ENCODE results near the gene RASGRF2.

Gene RASGRF2

DNA sequence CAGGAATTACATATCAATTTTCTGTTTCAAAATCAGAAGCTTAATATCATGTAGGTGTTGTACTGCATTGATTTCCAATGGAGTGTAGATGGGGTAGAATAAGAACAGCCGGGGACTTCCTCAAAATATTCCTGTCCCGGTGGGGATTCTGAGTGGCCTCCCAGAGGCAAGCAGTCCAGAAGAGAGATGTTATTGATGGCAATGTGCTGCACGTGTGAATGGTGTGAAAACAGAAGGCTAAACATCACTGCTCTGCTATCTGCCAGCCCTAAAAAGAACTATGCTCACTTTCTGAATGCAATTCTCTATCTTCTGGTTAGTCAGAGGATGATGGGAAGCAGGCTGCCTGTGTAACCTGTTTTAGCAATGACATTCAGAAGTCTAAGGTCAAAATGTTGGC, 181.9 kb downstream of the RASGRF2 start:
- no peak for DNase-seq

DNA sequence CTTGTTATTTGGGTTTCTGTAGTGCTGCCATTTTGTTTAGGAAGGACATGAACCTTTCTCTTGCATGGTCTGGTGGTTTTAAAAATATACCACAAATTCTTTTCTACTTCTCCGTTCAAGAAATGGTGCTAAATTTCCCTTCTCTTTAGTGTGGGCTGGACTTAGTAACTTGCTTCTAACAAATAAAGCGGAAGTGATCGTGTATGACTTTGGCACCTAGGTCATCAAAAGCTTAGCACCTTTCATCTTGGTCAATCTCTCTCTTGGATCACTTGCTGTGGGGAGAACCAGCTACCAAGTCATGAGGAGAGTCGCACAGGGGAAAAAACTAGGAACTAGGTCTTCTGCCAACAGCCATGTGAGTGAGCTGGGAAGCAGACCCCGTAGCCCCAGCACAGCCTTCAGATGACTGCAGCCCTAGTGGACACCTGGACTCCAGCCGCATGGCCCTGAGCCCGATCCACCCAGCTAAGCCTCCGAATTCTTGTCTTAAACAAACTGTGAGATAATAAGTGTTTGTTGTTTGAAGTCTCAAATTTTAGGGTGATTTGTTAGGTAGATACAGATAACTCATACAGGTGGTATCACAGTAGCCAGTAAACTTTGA, 185.3 kb downstream of the RASGRF2 start:
- DNase-seq = no peak

DNA sequence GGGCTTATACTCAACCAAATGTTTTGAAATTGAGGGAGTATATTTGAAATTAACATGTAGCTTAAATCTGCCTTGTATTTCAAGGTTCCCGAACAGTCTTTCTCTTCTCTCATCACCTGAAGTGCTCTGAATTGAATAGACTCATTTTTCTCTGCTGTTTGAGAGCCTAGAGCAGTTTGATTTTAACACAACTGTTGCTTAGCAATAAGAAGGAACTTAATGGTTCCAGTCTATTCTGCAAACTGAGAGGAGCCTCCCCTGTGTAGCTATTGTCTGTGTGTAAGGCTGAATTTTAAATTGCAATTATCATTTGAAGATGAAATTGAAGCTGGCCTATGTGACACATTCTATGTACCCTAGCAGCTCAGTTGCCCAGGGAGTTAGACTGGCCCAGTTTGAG, 185.9 kb downstream of the RASGRF2 start:
- peak; percentile 30 for DNase-seq

DNA sequence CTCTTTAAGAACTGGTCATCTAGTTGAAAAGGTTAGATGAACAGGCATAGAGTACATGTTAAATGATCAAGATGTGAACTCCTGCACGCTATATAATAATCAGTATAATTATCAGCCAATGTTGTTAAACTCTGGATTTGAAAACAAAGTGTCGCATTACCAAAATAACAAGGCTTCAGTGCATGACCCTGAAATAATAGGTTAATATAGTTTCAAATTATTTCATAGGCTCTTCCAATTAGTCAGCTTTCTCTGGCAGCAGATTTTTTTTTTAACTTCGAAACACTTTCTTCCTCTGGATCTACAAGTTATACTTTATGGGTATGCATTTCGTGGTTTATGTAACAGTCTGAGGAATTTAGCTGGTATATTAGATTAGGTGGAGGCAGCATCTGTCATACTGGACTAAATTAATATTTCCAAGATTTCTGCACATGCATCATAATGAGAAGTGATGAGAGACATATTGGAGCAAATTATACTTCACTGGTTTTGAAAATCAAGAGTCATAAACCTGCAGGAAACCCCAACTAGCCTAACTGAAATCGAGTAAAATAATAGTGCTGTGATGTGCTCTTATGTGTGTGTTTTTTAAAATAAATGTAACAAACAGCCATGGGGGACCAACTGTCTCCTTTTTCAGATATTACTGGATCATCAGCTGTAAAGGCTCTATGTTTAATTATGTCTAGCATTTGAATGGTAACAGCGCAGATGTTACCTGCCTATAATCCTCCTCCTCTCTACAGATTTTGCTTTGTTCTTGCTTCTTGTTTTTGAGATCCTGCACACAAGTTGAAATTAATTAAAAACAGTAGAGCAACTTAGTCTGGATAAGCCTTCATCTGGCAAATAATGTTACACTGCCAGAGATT, 187.1 kb downstream of the RASGRF2 start:
- DNase-seq = peak; percentile 6

DNA sequence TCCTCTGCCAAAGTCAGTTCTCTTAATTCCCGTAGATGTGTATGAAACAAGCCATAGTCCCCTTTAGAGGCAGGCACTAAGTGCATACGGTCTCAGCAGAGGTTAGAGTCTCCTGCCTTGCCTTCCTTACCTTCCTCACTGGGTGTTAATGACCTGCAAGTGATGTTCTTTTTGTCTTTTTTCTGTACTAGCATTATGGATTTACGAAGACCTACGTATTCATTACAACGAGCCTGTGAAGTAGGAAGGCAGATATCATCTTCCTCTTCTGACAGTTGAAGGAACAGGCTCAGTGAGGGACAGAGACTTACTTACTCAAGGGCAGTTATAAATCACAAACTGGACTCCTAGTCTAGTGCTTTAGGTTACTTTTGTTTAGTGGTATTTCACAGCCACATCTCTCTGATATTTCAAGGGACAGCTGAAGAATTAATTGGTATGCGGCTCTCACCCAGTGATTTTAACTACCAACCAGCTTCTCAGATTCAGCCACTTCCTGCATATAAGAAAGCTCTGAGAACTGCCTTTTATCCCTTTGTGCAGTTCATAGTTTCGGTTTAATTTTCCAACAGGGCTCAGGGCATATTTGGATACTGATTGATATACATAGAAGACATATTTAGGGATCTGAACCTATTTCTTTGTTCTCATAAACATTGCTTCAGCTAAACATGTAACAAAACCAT, 187.9 kb downstream of the RASGRF2 start:
- DNase-seq = peak; percentile 14

DNA sequence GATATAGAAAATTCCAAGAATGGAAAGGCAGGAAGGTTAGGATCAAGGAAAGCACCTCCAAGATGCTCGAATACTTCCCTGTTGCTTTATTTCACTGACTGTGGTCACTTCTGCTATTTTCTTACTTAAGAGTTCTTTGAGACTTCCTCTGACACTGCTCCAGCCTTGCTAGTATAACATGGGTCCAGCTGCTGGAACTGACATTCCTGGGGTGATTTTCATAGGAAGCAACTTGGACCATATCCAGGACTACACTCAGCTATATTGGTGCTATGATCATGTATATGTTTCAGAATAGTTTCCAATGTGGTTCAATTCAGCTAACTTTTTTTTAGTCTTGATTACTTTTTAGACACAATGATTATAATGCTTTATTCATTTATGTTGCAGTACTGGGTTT, 191.4 kb downstream of the RASGRF2 start:
- DNase-seq = no peak

DNA sequence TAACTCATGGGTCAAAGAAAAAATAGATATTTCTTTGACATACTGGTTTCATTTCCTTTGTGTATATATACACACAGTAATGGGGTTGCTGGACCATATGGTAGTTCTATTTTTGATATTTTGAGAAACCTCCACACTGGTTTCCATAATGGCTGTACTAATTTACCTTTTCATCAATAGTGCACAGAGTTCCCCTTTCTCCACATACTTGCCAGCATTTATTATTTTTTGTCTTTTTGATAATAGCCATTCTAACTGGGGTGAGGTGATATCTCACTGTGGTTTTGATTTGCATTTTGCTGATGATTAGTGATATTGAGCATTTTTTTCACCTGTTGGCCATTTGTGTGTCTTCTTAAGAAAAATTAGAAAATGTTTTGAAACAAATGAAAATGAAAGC, 194.6 kb downstream of the RASGRF2 start:
- DNase-seq = no peak

DNA sequence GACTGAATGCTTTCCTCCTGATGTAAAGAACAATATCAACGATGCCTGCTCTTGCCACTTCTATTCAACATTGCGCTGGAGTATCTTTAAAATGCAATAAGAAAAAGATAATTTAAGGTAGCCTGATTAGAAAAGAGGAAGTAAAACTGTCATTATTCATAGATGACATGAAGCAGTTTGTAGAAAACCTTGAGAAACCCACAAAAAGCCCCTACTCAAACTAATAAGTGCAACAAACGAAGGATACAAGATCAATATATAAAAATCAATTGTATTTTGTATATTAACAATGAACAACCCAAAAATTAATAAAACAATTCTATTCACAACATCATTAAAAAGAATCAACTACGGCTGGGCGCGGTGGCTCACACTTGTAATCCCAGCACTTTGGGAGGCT, 196.6 kb downstream of the RASGRF2 start:
- no peak for DNase-seq

DNA sequence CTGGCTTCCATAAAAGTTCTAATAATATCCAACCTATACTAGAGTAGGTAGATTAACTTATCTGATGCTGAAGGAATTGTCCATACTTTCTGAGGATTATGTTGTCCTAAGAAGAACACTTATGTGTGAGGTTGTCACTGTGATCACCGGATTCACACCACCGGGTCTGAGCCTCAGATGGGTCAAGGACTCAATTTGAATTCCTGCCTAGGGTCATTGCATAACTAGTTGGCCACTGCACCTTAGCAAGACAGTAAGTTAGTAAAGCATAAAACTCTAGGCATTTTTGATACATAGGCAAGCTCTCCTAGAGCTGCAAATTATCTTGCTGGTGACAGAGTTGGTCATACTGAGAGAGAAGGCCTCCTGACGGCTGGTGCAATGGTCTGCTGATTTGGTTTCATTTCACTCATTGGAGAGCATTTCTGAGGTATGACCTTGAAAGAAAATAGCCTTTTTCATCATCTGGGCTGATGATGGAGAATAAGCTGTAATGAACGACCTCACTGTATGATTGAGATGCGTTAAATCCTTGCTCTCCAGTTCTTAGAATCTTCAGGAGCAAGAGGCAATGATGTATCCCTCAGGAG, 200.9 kb downstream of the RASGRF2 start:
- DNase-seq = no peak

DNA sequence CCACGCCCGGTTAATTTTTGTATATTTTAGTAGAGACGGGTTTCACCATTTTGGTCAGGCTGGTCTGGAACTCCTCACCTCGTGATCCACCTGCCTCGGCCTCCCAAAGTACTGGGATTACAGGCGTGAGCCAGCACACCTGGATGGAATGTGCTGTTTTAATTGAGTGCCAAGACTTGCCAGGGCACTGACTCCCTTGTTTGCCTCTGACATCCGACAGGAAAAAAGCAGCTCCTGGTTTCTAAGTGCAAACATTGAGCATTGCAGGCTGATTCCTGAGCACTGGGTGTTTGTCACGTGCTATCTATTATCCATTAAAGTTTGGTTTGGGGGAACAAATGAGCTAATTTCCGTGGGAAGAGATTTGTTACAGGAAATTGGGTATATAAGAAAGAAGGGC, 202.3 kb downstream of the RASGRF2 start:
- no peak for DNase-seq

DNA sequence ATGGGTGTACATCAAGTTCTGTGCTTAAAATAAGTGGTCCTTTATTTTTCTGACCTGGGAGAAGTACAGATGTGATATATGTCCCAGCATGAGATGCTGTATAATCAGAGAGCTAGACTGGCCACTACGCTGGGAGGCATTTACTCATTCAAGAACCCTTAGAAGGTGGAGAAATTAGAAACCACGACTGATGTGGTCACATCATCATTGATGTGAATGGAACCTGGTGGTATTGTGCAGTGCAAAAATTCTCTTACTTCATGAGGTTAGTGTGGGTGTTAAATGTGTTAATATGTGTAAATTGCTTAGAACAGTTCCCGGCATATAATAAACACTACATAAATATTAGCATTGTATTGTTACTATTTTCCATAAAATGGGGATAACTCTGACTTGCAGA, 203.5 kb downstream of the RASGRF2 start:
- no peak for DNase-seq

DNA sequence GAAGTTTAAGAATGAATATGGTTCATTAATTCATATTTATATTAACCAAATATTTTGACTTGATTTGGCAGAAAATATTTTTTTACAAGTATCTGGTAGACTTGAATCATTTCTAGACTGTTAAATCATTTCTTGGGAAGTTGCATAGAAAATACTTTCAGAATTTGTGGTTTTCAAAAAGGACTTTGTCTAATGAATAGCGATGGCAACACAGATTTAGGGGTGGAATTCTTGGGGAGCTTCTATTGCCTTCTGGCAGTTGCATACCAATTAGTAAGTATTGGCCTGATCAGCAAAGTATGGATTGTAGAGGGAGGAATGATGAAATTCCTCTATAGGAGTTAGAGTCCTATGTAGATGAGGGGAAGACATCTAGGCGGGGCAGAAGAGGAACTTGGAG, 204.3 kb downstream of the RASGRF2 start:
- DNase-seq = no peak

DNA sequence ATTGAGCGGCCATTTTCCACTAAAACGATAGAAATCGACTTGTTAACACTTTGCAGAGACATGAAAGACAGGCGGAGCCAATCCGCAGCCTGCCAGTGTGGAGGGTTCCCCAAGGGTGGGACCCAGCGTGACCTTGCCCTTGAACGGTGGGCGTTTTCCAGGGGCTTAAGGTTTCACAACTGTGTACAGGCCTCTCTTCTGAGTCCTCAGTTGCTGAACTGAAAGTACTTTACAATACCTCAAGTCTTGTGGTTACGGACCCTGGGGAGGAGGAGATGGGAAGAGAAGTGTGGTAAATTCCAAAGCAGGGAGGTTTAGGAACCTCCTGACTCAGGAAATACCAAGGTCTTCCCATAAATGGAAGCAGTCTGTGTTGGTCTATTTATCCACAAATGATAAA, 204.8 kb downstream of the RASGRF2 start:
- no peak for DNase-seq

DNA sequence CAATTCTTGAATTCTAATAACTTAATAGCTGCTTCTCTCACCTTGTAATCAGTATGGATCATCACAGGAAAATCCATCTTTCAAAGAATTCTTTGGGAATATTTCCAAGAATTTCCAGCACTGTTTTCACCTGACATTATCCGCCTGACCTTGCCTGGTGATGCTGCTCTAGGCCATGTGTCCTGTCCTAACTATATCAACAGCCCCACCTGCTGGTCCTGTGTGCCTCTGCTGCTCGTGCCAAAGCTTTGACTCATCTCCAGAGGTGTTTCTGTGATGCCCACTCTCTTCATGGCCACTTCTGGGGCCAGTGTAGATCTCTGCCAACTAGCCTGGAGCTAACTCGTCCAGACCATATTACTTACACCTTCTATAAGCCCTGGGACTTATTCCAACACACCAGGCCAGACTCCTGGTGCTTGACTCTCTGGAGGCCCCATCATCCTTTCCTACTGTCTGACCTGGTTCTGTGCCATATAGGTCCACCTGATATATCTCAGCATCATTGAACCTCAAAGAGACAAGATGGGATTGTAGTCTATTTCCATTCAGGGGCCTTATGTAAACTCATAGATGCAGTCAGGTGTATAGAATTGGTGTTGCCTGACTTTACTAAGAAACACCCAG, 205.4 kb downstream of the RASGRF2 start:
- DNase-seq = peak; percentile 73

DNA sequence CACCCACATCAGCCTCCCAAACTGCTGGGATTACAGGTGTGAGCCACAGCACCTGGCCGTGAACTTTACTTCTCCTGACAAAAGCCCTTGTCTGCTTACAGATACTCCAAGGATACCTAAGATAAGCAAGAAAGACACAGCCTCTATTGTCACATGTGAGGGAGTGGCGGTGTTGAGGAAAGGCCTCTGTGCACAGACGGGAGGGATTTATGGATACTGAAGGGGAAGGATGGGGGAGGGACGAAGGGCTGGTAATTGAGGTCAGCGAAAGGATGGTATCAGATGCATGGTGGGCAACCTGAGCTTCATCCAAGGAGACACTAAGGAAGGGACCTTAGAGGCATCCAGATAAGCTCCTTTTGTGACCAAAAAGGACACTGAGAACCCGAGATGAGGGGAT, 206.3 kb downstream of the RASGRF2 start:
- DNase-seq = no peak

DNA sequence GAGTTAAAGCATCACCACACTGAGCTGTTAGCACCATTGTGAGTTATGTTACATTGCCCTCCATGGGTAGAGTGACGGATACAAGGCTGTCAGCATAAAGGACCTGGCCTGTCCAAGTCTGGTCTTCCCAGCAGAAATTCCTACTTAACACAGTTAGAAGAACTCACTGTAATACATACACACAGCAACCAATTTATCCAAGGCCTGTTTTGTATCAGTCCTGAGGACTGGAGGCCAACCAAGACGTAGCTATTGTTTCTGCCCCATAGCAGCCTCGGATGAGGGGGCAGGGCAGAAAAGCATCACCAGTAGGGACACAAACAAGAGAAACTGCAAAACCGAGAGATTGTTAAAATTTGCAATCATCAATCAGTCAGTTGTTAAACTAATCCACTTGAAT, 206.9 kb downstream of the RASGRF2 start:
- DNase-seq = no peak

DNA sequence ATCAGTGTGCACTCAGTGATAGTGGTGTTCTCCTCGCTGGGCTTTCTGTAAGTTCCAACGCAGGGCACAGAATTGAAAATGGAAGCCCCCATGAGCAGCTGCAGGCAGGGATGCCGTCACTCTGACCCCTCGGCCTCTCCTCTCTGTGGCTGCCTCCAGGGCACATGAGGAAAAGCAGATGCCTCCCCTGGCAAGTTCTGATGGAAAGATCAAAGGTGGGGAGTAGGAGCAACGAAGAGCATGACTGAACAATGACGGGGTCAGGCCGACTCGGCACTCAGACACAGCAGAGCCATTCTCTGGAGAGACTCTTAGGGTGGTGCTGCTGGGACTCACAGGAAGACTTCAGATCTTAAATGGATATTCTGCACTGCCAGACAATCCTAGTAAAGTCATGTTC, 207.4 kb downstream of the RASGRF2 start:
- no peak for DNase-seq

DNA sequence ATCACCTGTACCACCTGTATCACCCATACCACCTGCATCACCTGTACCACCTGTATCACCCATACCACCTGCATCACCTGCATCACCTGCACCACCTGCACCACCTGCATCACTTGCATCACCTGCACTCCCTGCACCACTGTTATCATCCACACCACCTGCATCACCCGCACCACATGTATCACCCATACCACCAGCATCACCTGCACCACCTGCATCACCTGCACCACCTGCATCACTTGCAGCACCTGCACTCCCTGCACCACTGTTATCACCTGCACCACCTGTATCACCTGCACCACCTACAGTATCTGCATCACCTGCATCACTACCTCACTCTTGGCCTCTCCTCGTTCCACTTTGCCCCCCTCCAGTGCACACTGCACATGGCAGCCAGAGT, 209.8 kb downstream of the RASGRF2 start:
- DNase-seq = no peak

DNA sequence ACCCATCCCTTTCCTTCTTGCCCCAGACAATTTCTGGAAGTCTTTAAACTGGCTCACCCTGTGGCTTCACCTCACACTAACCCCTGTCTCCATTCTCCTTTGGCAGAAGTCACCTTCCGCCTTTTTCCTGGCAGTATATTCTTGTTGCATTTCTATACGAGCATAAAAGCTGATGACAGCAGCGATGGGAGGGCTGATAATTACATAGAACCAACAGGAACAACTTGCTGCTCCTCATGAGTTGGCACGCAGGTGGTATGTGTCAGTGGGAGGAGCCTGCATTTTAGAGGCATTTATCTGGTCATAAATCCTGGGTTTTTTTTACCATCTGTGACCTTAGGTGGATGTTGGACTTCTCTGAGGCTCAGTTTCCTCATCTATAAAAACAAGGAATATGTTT, 211.6 kb downstream of the RASGRF2 start:
- DNase-seq = peak; percentile 92

DNA sequence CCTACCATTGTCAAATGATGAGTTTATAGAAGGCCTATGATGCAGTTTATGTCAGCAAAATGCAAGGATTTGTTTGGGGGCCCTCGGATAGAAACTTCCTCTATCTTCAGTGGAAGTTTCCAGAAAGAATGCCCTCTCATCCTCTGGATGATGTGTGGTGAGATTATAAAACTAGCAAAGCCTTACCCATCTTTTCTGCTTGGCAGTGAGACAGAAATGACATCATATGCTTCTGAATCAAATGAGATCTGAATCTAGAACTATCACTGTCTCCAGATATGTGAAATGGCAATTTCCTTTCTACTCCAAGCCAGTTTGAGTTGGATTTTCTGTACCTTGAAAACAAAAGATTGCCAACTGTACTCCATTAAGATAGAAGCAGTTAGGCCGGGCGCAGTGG, 212.5 kb downstream of the RASGRF2 start:
- no peak for DNase-seq

DNA sequence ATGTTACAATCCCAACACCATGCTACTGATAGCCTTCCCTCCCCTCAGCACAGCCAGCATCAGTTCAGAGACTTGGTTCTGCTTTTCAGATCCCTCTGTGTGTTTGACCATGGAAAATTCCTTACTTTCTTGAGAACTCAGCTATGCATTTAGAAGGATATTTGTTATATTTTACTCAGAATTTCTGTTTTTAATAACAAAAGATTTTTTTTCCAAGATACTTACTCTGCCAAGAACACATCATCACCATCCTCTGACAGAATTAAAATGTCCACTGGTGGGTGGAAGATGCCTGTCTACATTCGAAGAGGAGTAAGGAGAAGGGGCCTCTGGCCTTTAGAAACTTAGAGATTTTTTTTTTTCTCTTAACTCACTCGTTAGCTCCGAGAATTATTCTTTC, 216.9 kb downstream of the RASGRF2 start:
- no peak for DNase-seq

DNA sequence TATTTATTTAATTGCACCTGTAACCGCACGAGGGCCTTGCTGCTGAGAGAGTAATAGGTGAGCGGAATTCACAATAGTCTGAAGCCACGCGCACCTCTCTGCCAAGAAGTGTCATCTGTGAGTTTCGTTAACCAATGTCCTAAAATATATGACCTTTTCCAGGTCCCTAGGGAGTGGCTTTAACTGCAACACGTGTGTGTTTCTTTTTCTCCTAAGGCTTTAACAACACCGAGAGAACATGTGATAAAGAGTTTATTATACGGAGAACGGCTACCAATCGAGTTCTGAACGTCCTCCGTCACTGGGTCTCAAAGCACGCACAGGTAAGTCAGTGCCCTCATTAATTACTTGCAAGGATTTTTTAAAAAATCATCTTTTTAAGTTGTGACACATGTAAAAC, 219.8 kb downstream of the RASGRF2 start:
- no peak for DNase-seq

DNA sequence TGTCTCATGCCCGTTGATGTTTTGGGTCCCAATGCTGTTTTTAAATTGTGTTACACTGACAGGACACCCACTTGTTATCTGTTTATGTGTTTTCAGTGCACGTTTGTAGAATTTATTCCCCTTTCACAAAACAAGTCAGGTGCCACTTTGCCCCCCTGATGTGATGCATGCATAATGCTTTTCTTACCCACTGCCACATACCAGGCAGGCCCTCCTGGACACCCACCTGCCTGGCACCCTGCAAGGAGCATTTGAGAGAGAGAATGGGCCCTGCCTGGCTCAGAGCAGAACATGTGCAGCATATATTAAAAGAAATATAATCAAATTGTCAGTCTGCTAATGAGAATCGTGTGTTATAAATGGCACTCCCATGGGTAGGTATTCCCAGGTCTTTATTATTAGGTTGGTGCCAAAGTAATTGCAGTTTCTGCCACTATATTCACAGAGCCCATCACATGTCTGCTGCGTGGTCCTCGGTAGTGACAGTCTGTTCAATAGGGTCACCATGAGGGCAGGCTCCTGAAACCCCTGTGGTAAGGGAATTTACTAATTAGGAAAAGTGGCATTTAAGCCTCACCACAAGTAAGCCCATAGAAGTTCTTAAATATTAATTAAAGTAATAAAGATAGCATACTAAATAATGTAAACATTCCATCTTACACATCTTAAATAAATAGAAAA, 220.8 kb downstream of the RASGRF2 start:
- no peak for DNase-seq
